Measurements from ENCODE around the gene NLRC3. TPM values are rescaled to one million over a fixed set of nuclear protein-coding genes. Genes with fewer than 3 reads are reported as not detected.

NLRC3 gene
- total RNA-seq, 1 donor from 2014 or later, result 1.6 TPM

DNA sequence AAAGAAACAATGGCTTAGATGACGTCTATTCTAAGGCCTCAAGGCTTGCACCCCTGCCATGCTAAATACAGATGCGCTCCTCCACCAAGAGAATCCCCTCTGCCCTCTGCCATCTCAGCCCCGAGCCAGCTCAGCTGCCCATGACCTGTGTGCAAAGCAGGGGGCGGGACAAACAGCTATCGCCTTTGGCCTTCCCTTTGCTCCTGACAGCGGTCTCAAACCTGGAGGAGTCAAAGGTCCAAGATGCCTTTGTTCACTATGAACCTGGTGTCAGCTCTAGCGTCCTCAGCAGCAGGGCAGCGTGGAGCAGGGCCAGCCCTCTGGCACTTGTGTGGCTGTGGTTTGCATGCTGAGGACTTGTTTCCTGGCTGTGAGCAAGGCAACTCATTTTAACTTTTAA, 21.9 kb upstream of the NLRC3 start:
- ATAC-seq (no peak), DNase-seq (ENCODE audit: low spot score) (no peak)
- intact Hi-C loops (cut with DNase I), result no loop called here

DNA sequence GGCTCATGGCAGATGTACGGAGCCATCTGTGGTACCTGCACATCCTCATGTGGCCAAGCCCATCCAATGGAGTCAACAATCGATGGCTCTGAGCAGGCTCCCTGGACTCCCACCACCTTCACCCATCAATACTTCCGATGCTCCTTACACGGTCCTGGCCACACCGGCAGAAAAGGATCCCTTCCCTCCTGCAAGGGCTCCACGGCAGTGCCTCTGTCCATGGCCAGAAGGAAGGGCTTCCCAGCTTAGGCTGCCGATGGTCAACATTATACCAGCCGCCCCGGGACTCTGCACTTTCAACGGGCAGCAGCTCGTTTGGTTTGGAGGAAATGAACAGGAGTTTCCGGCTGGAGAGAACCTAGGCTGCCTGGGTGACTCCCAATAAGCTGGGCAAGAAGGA, 21.0 kb upstream of the NLRC3 start:
- intact Hi-C loops (cut with DNase I), result no loop called here
- DNase-seq (ENCODE audit: low spot score), result no peak
- no peak for ATAC-seq

- intact Hi-C loops (cut with DNase I), result no loop called here
- no peak for DNase-seq (ENCODE audit: low spot score)
These were observed 20.5 kb upstream of the NLRC3 start for GRCh38 chr16:3597676-3598075.

GRCh38 chr16:3597226-3597625, 20.0 kb upstream of the NLRC3 start:
- intact Hi-C loops (cut with DNase I), result no loop called here
- ATAC-seq (no peak), DNase-seq (ENCODE audit: low spot score) (no peak)

More at GRCh38 chr16:3597676-3598075, 20.5 kb upstream of the NLRC3 start:
- no peak for ATAC-seq

DNA sequence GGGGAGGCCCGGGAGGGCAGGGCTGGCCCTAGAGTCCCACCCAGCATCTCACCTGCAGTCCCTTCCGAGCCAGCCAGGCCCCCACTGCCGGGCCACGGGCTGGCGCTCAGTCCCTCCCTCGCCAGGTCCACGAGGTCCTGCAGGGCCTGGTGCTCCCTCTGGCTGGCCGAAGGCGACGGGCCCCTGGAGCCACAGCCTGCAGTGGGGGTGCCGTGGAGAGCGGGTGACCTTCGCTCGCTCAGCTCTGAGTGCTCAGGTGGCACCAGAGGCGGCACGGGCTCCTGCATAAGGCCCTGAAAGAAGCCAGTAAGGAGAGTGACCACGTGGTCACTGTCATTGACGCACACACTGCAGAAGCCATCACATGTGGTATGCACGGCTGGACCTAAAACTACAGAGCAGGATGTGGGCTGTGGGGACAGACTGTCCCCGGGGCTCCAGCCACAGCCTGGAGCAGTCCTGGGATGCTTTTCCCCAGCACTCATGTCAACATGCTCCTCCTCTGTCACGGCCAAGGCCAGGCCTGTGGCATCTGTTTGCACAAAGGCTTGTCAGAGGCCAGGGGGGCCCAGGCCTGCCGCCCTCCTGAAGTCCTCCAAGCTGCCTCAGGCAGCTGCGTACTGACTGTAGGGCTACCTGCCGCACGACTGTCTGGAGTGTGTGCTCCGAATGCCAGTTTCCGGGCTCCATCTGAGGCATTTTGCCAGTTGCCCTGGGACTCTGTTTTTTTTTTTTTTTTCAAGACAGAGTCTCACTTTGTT, 19.1 kb upstream of the NLRC3 start:
- ATAC-seq (no peak), DNase-seq (ENCODE audit: low spot score) (no peak)
- intact Hi-C loops (cut with DNase I), result no loop called here

- intact Hi-C loops (cut with DNase I), result no loop called here
- ATAC-seq (no peak), DNase-seq (ENCODE audit: low spot score) (no peak)
These were observed 18.4 kb upstream of the NLRC3 start for GRCh38 chr16:3595521-3596021.

DNA sequence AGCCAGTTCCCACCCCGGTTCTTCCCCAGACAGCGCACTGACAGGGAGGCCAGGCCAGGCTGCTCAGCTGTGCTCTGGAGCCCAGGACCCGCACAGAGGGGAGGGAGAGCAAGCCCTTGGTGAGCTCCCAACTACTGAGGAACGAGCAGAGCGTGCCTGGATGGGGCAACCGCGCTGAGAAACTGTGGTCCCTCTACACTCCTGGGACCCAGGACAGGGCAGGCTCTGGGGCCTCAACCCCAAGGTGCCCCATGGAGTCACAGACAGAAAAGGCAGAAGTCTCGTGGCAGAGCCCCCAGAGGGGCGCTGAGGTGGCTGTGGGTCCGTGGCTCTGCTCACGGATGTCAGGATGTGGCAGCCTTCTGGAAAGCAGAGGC, 17.9 kb upstream of the NLRC3 start:
- intact Hi-C loops (cut with DNase I), result no loop called here
- ATAC-seq (no peak), DNase-seq (ENCODE audit: low spot score) (no peak)

DNA sequence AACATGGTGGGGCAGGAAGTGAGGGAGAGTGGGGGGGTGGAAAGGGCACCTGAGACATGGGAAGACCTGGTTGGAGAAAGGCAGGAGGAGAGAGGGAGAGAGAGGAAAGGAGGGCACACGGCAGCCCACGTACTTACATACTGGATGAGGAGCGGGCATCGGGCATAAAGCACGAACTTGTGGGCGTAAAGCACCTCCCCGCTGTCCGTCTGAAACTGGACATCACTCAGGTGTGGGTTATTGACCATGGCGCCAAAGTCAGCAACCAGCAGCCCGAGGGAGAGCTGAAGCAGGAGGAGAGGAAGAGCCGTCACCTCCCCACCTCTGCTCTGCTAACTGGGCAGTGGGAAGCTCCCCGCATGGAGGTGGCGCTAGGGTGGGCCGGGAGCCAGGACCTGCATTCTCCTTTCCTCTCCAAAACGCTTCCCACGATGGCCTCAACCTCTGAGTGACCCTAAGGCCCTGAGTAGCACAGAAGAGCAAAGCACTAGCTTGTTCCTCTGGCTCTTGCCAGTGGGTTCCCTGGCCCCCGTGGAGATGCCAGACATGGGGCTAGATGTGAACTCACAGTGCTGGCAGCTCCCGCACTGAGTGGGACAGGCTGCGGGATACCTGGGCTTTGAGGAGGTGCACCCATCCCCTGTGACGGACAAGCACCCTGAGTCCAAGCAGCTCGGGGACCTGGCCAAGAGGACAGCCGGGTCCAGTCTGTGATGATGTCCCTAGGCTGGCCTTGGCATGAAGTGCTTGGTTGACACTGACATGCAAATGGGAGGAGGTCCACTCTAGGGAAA, 17.3 kb upstream of the NLRC3 start:
- intact Hi-C loops (cut with DNase I), result no loop called here
- no peak for DNase-seq (ENCODE audit: low spot score)
- no peak for ATAC-seq

DNA sequence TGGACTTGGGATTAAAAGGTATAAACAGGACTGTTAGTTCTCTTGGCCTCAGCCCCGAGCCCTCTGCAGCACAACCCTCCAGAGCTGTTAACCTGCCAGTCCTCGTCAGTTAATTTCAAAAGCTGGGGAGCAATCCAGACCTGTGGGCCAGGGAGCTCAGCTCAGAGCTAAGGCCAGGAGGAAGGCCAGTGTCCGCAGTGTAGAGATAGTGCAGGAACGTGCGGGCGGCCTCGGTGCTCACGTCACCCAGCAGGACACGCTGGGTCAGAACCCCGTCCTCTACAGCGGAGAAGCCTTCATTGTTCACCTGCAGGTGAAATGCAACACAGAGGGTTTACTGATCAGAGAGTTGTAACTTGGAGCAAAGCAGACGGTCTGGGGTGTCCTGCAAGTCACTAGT, 15.4 kb upstream of the NLRC3 start:
- no peak for DNase-seq (ENCODE audit: low spot score)

GRCh38 chr16:3591991-3592390, 14.8 kb upstream of the NLRC3 start:
- DNase-seq (ENCODE audit: low spot score) (no peak), ATAC-seq (no peak)
- intact Hi-C loops (cut with DNase I), result no loop called here

More for the DNA sequence above, 15.4 kb upstream of the NLRC3 start:
- ATAC-seq, result no peak
- intact Hi-C loops (cut with DNase I), result no loop called here

DNA sequence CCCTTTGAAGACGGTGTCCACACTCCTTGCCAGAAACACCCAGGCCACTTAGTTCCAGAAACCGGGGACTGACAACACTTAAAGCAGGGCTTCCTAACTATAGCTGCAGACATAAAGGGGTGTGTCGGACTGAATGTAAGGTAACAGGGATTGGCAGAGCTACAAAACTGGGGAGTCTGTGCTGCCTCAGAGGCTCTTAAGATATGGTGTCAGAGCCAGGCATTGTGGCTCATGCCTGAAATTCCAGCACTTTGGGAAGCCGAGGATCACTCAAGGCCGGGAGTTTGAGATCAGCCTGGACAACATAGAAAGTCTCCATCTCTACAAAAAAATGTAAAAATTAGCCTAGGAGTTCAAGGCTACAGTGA, 14.2 kb upstream of the NLRC3 start:
- ATAC-seq, result no peak
- intact Hi-C loops (cut with DNase I), result no loop called here

DNA sequence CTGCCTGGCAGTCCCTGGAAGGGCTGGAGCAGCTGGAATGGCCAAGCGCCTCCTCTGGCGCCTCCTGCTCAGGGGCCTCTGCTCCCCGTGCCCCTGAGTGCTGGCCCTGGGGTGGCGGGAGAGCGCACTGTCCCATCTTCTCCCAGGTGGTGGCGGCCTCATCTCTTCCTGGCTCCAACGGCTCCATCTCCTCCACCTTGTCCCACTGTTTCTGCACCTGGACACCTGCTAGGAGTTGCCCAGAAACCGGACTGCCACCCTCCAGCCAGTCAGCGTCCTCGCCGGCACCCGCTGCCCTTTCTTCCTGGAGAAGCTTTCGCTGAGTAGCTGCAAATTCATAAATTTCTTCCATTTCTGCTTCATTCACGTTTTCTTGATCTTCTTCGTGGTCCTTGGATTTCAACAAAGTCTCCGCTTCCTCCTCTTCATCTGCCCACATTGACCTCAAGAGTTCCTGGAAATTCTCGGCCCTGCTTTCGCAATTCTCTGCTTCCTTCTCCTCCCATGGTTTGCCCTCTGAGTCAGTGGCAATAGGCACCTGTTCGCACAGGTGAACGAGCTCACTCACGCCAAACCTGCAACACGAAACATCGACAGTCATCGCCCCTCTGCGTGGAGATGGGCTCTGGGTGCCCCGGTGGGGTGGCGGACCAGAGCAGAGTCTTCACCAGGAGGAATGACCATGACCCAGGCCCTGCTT, 13.7 kb upstream of the NLRC3 start:
- no peak for ATAC-seq
- intact Hi-C loops (cut with DNase I), result no loop called here

More for the DNA sequence above, 14.2 kb upstream of the NLRC3 start:
- no peak for DNase-seq (ENCODE audit: low spot score)

DNA sequence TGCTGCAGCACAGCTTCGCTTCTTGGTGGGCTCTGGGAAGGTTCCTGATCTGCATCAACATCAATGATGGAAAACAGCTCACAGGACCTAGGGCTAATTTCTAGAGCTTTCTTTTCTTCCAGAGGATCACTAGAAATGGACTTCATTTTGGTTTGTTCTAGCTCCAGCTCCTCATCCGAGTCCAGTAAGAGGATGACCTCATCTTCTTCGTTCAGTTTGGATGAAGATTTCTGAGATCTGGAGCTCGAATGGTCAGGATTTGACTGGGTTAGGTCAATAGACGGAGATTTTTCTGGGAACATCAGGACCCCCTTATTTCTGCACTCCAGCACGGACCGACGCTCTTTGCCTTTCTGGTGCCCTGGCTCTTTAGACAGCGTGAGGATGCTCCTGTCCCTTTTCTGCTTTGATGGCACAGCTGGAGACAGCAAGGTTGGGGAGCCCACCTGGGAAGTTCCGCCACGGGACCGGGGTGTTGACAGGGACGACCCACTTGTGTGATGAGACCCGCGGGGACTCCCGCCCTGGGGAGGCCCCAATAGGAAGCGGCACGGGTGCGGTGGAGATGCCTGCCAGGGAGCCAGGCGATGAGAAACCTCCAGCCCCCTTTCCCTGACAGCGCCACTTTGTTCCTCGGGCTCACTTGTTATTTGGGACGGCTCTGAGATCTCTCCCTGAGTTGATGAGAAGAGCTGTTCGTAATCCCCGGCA, 12.9 kb upstream of the NLRC3 start:
- DNase-seq (ENCODE audit: low spot score), result no peak
- intact Hi-C loops (cut with DNase I), result no loop called here
- no peak for ATAC-seq

More for the DNA sequence above, 13.7 kb upstream of the NLRC3 start:
- DNase-seq (ENCODE audit: low spot score), result no peak

DNA sequence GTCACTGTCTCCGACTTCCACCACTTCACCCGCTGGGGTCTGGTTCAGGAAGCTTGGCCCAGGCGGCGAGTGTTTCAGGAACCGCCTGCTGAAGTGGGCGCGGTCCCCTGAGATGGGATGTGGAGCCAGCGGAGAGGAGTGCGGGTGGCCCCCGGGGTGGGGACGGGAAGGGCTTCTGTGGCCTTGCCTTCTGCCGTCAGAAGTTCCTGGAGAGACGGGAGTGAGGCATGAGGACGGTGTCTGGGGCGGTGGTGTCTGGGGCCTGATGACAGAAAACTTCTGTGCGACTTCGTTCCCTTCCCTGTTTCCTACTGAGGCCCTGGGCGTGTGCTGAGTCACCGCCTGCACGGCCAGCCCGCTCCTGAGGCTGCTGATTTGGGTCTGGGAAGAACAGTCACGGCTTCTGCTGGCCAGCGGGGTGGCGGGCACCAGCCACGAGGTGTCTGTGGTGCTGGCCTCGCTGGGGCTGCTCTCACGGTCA, 12.3 kb upstream of the NLRC3 start:
- intact Hi-C loops (cut with DNase I), result no loop called here
- ATAC-seq (no peak), DNase-seq (ENCODE audit: low spot score) (no peak)

GRCh38 chr16:3589001-3589400, 11.8 kb upstream of the NLRC3 start:
- ATAC-seq, result no peak
- intact Hi-C loops (cut with DNase I), result no loop called here
- DNase-seq (ENCODE audit: low spot score), result no peak

DNA sequence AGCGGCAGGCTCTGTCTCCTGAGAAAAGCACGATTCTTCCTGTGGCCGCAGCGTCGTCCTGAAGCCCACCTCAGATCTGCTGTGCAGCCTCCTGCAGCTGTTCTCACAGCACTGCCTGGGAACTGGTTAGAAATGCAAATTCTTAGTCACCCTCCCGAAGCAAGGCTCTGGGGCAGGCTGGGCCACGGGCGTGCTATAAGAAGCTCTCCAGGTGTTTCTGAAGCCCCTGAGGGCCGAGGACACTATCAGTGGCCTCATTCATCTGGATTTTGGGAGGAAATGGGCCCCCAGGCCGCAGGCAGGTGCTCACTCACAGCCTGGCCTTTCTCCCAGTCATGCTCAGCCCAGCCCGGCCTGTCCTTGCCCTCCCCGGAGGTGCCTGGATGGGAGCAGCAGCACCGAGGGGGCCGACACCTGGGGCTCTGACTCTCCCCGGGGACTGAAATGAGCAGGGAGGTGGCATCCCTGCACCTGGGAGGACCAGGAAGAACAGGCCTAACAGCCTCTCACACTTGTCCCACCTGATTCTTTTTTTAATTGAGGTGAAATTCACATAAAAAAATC, 10.4 kb upstream of the NLRC3 start:
- intact Hi-C loops (cut with DNase I), result no loop called here
- ATAC-seq (no peak), DNase-seq (ENCODE audit: low spot score) (no peak)

DNA sequence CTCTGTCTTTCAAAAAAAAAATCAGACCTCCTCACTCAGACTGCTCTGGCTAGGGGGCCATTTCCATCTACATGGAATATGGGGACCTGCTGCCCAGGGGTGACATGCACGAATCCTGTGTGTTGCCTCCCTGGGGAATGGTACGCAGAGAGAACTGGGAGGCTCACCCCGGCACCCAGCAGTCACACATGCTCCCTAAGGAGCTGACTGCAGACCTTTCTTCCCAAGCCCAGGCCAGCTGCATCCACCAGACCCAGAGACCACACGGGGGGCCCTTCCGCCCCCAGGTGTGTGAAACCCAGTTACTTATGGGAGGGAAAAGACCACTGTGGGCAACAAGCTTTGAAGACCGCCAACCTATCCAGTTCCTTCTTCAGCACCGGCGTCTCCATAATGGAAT, 7.2 kb upstream of the NLRC3 start:
- ATAC-seq, result no peak
- intact Hi-C loops (cut with DNase I), result no loop called here
- no peak for DNase-seq (ENCODE audit: low spot score)

DNA sequence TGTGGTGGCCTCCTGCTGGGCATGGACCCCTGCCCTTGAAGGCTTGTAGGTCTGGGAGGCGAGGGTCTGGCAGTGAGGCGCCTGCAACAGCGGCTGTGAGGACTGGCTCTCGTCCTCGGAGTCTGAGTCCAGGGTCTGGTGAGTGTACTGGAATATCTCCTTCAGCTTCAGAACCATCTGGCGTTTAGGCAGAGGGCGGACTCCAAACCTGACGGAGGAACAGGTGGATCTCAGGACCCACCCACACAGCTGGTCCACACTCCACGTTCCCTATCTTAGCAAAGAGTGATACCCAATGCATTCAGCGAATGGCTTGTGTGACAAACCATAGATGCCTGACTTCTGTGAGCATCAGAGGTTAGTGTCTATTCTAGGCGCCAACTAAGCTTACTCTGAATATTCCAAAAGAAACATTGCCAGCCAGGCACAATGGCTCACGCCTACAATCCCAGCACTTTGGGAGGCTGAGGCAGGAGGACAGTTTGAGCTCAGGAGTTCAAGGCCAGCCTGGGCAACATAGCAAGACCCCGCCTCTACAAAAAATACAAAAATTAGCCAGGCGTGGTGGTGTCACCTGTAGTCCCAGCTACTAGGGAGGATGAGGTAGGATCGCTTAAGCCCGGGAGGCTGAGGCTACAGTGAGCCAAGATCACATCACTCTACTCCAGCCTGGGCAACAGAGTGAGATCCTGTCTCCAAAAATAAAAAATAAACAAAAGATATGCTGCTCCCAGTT, 6.3 kb upstream of the NLRC3 start:
- ATAC-seq (no peak), DNase-seq (ENCODE audit: low spot score) (no peak)
- intact Hi-C loops (cut with DNase I), result no loop called here
